Stimulated activated CD8-positive, alpha-beta memory T cell treated with anti-CD3 and anti-CD28 coated beads, Interleukin-7, amount 100 ng/mL, for 4 hours (primary cell): ENCODE measurements around the gene POC1A.
"Not testable (repeated sequence)": the region's sequence is repeated elsewhere in the genome, so short reads cannot be mapped to it uniquely, and the experiment has no call there.

ENCODE experiments used
- DNase-seq, 2 donors: peaks; one replicate each; pipeline ENCODE4 v3.0.0-alpha.2; 2020; ENCODE audit warnings: low read depth in 2 of 2

Gene POC1A

GRCh38 chr3:52047295-52047960 is 106.8 kb downstream of the POC1A start:
- no peak for DNase-seq

- DNase-seq: no peak
Observed at GRCh38 chr3:52046902-52047239, 107.4 kb downstream of the POC1A start.

GRCh38 chr3:52046186-52046901 is 107.9 kb downstream of the POC1A start:
- no peak for DNase-seq

GRCh38 chr3:52044869-52045619 is 109.2 kb downstream of the POC1A start:
- DNase-seq: no peak

- no peak for DNase-seq
Observed at GRCh38 chr3:52043750-52044149, 110.5 kb downstream of the POC1A start.

- not testable (repeated sequence) for DNase-seq
Observed at GRCh38 chr3:52043039-52043438, 111.2 kb downstream of the POC1A start.

GRCh38 chr3:52041118-52041731 is 113.0 kb downstream of the POC1A start:
- DNase-seq: no peak

- DNase-seq: no peak
Observed at GRCh38 chr3:52040600-52040999, 113.6 kb downstream of the POC1A start.

- no peak for DNase-seq
Observed at GRCh38 chr3:52039846-52040245, 114.4 kb downstream of the POC1A start.

GRCh38 chr3:52039426-52039825 is 114.8 kb downstream of the POC1A start:
- DNase-seq: no peak

GRCh38 chr3:52038227-52038626 is 116.0 kb downstream of the POC1A start:
- no peak for DNase-seq

GRCh38 chr3:52037291-52037690 is 116.9 kb downstream of the POC1A start:
- no peak for DNase-seq

GRCh38 chr3:52036829-52037228 is 117.4 kb downstream of the POC1A start:
- no peak for DNase-seq

- DNase-seq: no peak
Observed at GRCh38 chr3:52036222-52036694, 118.0 kb downstream of the POC1A start.

GRCh38 chr3:52034651-52035050 is 119.6 kb downstream of the POC1A start:
- no peak for DNase-seq

- no peak for DNase-seq
Observed at GRCh38 chr3:52034212-52034611, 120.0 kb downstream of the POC1A start.

- DNase-seq: not testable (repeated sequence)
Observed at GRCh38 chr3:52033748-52034147, 120.5 kb downstream of the POC1A start.

- no peak for DNase-seq
Observed at GRCh38 chr3:52032702-52033408, 121.4 kb downstream of the POC1A start.

- DNase-seq: no peak
Observed at GRCh38 chr3:52031896-52032295, 122.3 kb downstream of the POC1A start.

- no peak for DNase-seq
Observed at GRCh38 chr3:52030714-52031310, 123.4 kb downstream of the POC1A start.

GRCh38 chr3:52029535-52029934 is 124.7 kb downstream of the POC1A start:
- no peak for DNase-seq
